ENCODE data around the gene KRT86. TPM values are rescaled to one million over a fixed set of nuclear protein-coding genes. Genes with fewer than 3 reads are reported as not detected.
A peak's percentile ranks its signal among the peaks of the same experiment; 100 is the strongest.

KRT86 gene
- polyA plus RNA-seq, 2 of the 4 experiments (the other 2 are of a cell fraction) = 23.5 to 378 TPM

GRCh38 chr12:52254180-52254964 lies 20.1 kb upstream of the KRT86 start (continued):
- TF ChIP-seq FOXS1 (CRISPR knock-in tag; IDR thresholded peaks at IDR 0.05) = no peak

GRCh38 chr12:52254965-52255751 lies 19.3 kb upstream of the KRT86 start:
- Histone ChIP-seq H3K9me3 (no peaks in the 10 kb centered on the region), H3K4me3 (no peak overlapping the region), H3K4me1 (peaks cover 71% of the 10 kb centered on the region), H3K4me2 (no peak overlapping the region), H3K27ac (peak overlapping the region; percentile 69 to 97)
- ChIA-PET POLR2A (interaction anchor here (0.6 to 18.5 kb wide), 11 partner anchors 11 to 625 kb away, joined by 3 to 383 read pairs (median 4); partner anchors contain the start of gene KRT86), CTCF (interaction anchor here (1.0 to 14.8 kb wide), 13 partner anchors 10 to 625 kb away, joined by 3 to 321 read pairs (median 6); partner anchors contain the start of gene KRT86)
- no peak for DNase-seq (ENCODE audit: low read depth in 1 of 2, low spot score in 1 of 2)
- 65% methylated on average over 7 of the region's 7 CpGs for WGBS (ENCODE audit: missing lambda C conversion rate)
- no peak for FAIRE-seq
- peak in 1 of 2 experiments; percentile 2; a peak in 3 of 6 replicates for ATAC-seq
- TF ChIP-seq NFE2L2 (conservative IDR thresholded peaks at IDR 0.05; ENCODE audit: low read length) = no peak
- no peak for TF ChIP-seq EHMT2 (IDR thresholded peaks at IDR 0.05; ENCODE audit: low read depth)
- peak; percentile 97 for TF ChIP-seq POLR2AphosphoS2 (conservative IDR thresholded peaks at IDR 0.05; ENCODE audit: low read length)
- TF ChIP-seq FOXS1 (CRISPR knock-in tag; IDR thresholded peaks at IDR 0.05) = no peak
- TF ChIP-seq MYC (IDR thresholded peaks at IDR 0.05; ENCODE audit: borderline replicate concordance, low read length) = no peak
- no peak for TF ChIP-seq KDM5A (IDR thresholded peaks at IDR 0.05)
- TF ChIP-seq ZC3H11A (IDR thresholded peaks at IDR 0.05) = no peak
- TF ChIP-seq TFCP2L1 (CRISPR knock-in tag; IDR thresholded peaks at IDR 0.05) = peak; percentile 64
- no peak for TF ChIP-seq HEYL (CRISPR knock-in tag; IDR thresholded peaks at IDR 0.05)
- no peak; the same call in 1 of the 2 replicates for TF ChIP-seq ZNF302 (CRISPR knock-in tag; IDR thresholded peaks at IDR 0.05)
- TF ChIP-seq CHD4 (IDR thresholded peaks at IDR 0.05; ENCODE audit: borderline replicate concordance) = no peak
- TF ChIP-seq FOSL2 (IDR thresholded peaks at IDR 0.05) = no peak
- no peak; the same call in 1 of the 2 replicates for TF ChIP-seq FOSL2 (CRISPR knock-in tag; IDR thresholded peaks at IDR 0.05)
- no peak for TF ChIP-seq HOXB13 (CRISPR knock-in tag; IDR thresholded peaks at IDR 0.05; ENCODE audit: low read depth)
- peak in 1 of 2 experiments; percentile 56; a peak in 2 of 5 replicates for TF ChIP-seq JUN (IDR thresholded peaks at IDR 0.05)
- no peak for TF ChIP-seq KDM1A (IDR thresholded peaks at IDR 0.05; ENCODE audit: low read depth)
- TF ChIP-seq RFX5 (IDR thresholded peaks at IDR 0.05) = no peak
- no peak for TF ChIP-seq REST (IDR thresholded peaks at IDR 0.05)
- TF ChIP-seq HOXB5 (CRISPR knock-in tag; IDR thresholded peaks at IDR 0.05) = peak; percentile 32; the same call in 1 of the 2 replicates
- no peak for TF ChIP-seq JUNB (IDR thresholded peaks at IDR 0.05)
- 0 out of 3 replicates have a peak, but pooled peaks have one; percentile 23 for TF ChIP-seq BCL3 (IDR thresholded peaks at IDR 0.05)
- no peak for TF ChIP-seq BHLHE40 (IDR thresholded peaks at IDR 0.05; ENCODE audit: low read depth, low read length)
- TF ChIP-seq POLR2A (IDR thresholded peaks at IDR 0.05; ENCODE audit: low read length) = no peak
- TF ChIP-seq NR3C1 (IDR thresholded peaks at IDR 0.05) = no peak
- TF ChIP-seq FOSB (CRISPR knock-in tag; IDR thresholded peaks at IDR 0.05) = peak; percentile 63
- TF ChIP-seq HMGXB4 (CRISPR knock-in tag; IDR thresholded peaks at IDR 0.05; ENCODE audit: borderline replicate concordance) = no peak; the same call in none of the 2 replicates
- TF ChIP-seq RARB (CRISPR knock-in tag; IDR thresholded peaks at IDR 0.05) = no peak; the same call in none of the 2 replicates
- TF ChIP-seq ZSCAN20 (CRISPR knock-in tag; IDR thresholded peaks at IDR 0.05) = no peak
- TF ChIP-seq E2F6 (IDR thresholded peaks at IDR 0.05; ENCODE audit: borderline replicate concordance, low read depth) = no peak
